GM12878 (cell line): Measurements from ENCODE around the gene AIP. TPM values are rescaled to one million over a fixed set of nuclear protein-coding genes. Genes with fewer than 3 reads are reported as not detected.

Source experiments
- ATAC-seq: fragments of 200-7000 bp; cut with Tn5 transposase; 3 replicates; pipeline ENCODE4 v1.9.1; 2020; ENCODE audit warnings: mild to moderate bottlenecking, moderate library complexity
- BruUV-seq: library from RNA; stranded (reverse); fragments of 400-500 nt; replicated peaks from 2 replicates; lab custom pipeline; 2021; lab: Mats Ljungman, UMichigan
- CTCF ChIA-PET: fragments of 300-600 bp; sonication (Branson Sonifier 250); formaldehyde crosslinking; extraction: SDS; loops from one replicate; lab custom pipeline; 2021; ENCODE audit warnings: inconsistent platforms; lab: Yijun Ruan, JAX
- POLR2A ChIA-PET: fragments of 350-600 bp; formaldehyde crosslinking; extraction: SDS; loops from one replicate; lab custom pipeline; 2021; ENCODE audit warnings: inconsistent platforms; lab: Charles Lee
- RAD21 ChIA-PET: fragments of 300-600 bp; sonication (Branson Sonifier 250); formaldehyde crosslinking; loops from one replicate; lab custom pipeline; 2023; ENCODE audit warnings: antibody characterized with exemption; ENCODE audit not compliant: unreplicated experiment; lab: Charles Lee
- SMC1A ChIA-PET: fragments of 300-600 bp; sonication (Branson Sonifier 250); formaldehyde crosslinking; loops from one replicate; lab custom pipeline; 2023; ENCODE audit not compliant: unreplicated experiment, uncharacterized antibody; lab: Charles Lee
- DNase-seq: peaks from one replicate; pipeline ENCODE4 v3.0.0-alpha.2; 2011; ENCODE audit warnings: low read depth, low spot score
- FAIRE-seq: peaks from 3 replicates; lab custom pipeline; 2011; peaks lifted over from hg19 to GRCh38; lab: Jason Lieb, UNC
- H2AFZ ChIP-seq: 2 replicates; pipeline ENCODE4 v1.6.0; 2011; ENCODE audit warnings: low read depth, low read length, control low read depth; ENCODE audit not compliant: control insufficient read depth
- H3K27ac ChIP-seq: 2 replicates; pipeline ENCODE4 v1.5.1; 2011; ENCODE audit warnings: control low read depth; ENCODE audit not compliant: control insufficient read depth, insufficient read depth
- H3K27me3 ChIP-seq, 2 experiments: replicated peaks in 1 of 2; 2 replicates each; pipeline versions ENCODE4 v1.6.0 to v1.6.1; 2011; ENCODE audit warnings: low read length in 1 of 2; ENCODE audit not compliant: control insufficient read depth in 2 of 2, insufficient read depth in 2 of 2
- H3K36me3 ChIP-seq, 2 experiments: 2 replicates each; pipeline ENCODE4 v1.5.1; 2011; ENCODE audit warnings: low read length in 1 of 2; ENCODE audit not compliant: control insufficient read depth in 2 of 2, insufficient read depth in 2 of 2
- H3K4me1 ChIP-seq: 2 replicates; pipeline ENCODE4 v1.6.1; 2011; ENCODE audit warnings: mild to moderate bottlenecking, low read length, moderate library complexity, mixed read lengths; ENCODE audit not compliant: control insufficient read depth, insufficient read depth
- H3K4me2 ChIP-seq: 2 replicates; pipeline ENCODE4 v1.6.0; 2011; ENCODE audit warnings: control low read depth; ENCODE audit not compliant: control insufficient read depth, insufficient read depth
- H3K4me3 ChIP-seq: fragments of 200-600 bp; sonication (generic); 2 replicates; pipeline ENCODE4 v1.5.1; 2016
- H3K79me2 ChIP-seq: 2 replicates; pipeline ENCODE4 v1.6.0; 2011; ENCODE audit warnings: low read length; ENCODE audit not compliant: control insufficient read depth, insufficient read depth
- H3K9ac ChIP-seq: 2 replicates; pipeline ENCODE4 v1.8.0; 2011; ENCODE audit warnings: low read length, control low read depth, mixed read lengths; ENCODE audit not compliant: control insufficient read depth, insufficient read depth
- H3K9me3 ChIP-seq: replicated peaks from 3 replicates; pipeline ENCODE4 v1.5.1; 2011; ENCODE audit warnings: mild to moderate bottlenecking, low read length; ENCODE audit not compliant: control insufficient read depth, insufficient read depth
- H4K20me1 ChIP-seq: 2 replicates; pipeline ENCODE4 v1.6.0; 2011; ENCODE audit not compliant: control insufficient read depth, insufficient read depth
- EED ChIP-seq: sonication (generic); IDR thresholded peaks from 2 replicates; pipeline ENCODE4 v1.6.1; 2016; ENCODE audit warnings: antibody characterized with exemption, low read depth
- NR2F1 ChIP-seq: fragments of 450-650 bp; conservative IDR thresholded peaks from 2 replicates; pipeline ENCODE4 v1.6.1; 2017; ENCODE audit warnings: mild to moderate bottlenecking
- POLR2A ChIP-seq: IDR thresholded peaks from 2 replicates; pipeline ENCODE4 v1.6.1; 2011; ENCODE audit warnings: low read depth, mild to moderate bottlenecking, low read length
- SIN3A ChIP-seq: IDR thresholded peaks from 2 replicates; pipeline ENCODE4 v1.6.1; 2012; ENCODE audit warnings: low read depth, low read length, improper control_type of control experiment
- STAT1 ChIP-seq: fragments of 450-650 bp; conservative IDR thresholded peaks from 2 replicates; pipeline ENCODE4 v1.6.1; 2014; ENCODE audit warnings: antibody characterized with exemption, mild to moderate bottlenecking
- ZNF217 ChIP-seq: fragments of 450-650 bp; IDR thresholded peaks from 2 replicates; pipeline ENCODE4 v1.6.1; 2017; ENCODE audit warnings: antibody characterized with exemption, mild to moderate bottlenecking
- WGBS: methylation state at CpG from one replicate; pipeline ENCODE4 v1.1.6; 2016; ENCODE audit warnings: low lambda C conversion rate; ENCODE audit not compliant: insufficient replicate concordance, insufficient coverage; ENCODE audit errors: missing lambda C conversion rate; 5-methylcytosine and 5-hydroxymethylcytosine counted together
- in situ Hi-C: fragments of 300-500 bp; cut with MboI; formaldehyde crosslinking; loops from 9 replicates; pipeline ENCODE4 v1.14.3; 2018; ENCODE audit warnings: mixed read lengths
- intact Hi-C: fragments of 100-400 bp; cut with micrococcal nuclease; formaldehyde crosslinking; loops from one replicate; pipeline ENCODE4 v1.14.2; 2022; ENCODE audit not compliant: unreplicated experiment
- polyA plus RNA-seq, 11 experiments: library from polyadenylated mRNA; depleted of rRNA in 4 of 11; unstranded in 6 of 11; stranded (reverse) in 5 of 11; fragments of >200 nt; fragmentation: Nextera tagmentation in 4 of 11; fragmentation: Illumina TruSeq in 1 of 11; extraction: Ambion mirVana in 4 of 11; extraction: Trizol in 1 of 11; gene quantifications; 1 replicate in 1 of 11; 2 replicates in 10 of 11; pipeline versions ENCODE4 v1.2.1 to v1.2.3, GENCODE V29; 2011 to 2016; ENCODE audit warnings: inconsistent platforms in 2 of 11, missing spikeins in 2 of 11, low read depth in 1 of 11
- total RNA-seq, 4 experiments: library from RNA; depleted of rRNA in 3 of 4; stranded (reverse); fragments of >200 nt in 3 of 4; fragmentation: Illumina TruSeq in 1 of 4; extraction: Trizol in 1 of 4; gene quantifications; 2 replicates each; pipeline versions ENCODE4 v1.2.1 to v1.2.3, GENCODE V29; 2013 to 2021

AIP gene
- total and polyA plus RNA-seq, 10 of the 15 experiments (the other 5 are each of a cell fraction or from before 2014, with no cell fraction given): 12.6 to 164 (median 104) TPM

- Histone ChIP-seq H3K9me3 (no peaks in the 10 kb centered on the region), H3K4me2 (no peak overlapping the region), H3K4me1 (peaks cover 6% of the 10 kb centered on the region), H3K9ac (no peak overlapping the region), H3K4me3 (no peak overlapping the region), H2AFZ (no peak overlapping the region), H3K36me3 (no peaks in the 10 kb centered on the region), H3K79me2 (no peaks in the 10 kb centered on the region), H4K20me1 (no peaks in the 10 kb centered on the region), H3K27ac (no peak overlapping the region), H3K27me3 (no peaks in the 10 kb centered on the region)
- 65% methylated on average over 21 of the region's 21 CpGs for WGBS
- FAIRE-seq (no peak), DNase-seq (no peak), ATAC-seq (no peak)
- ChIA-PET SMC1A (no interaction called here), POLR2A (no interaction called here), RAD21 (no interaction called here), CTCF (no interaction called here)
- intact Hi-C loops: no loop called here
- in situ Hi-C loops: no loop called here
- TF ChIP-seq NR2F1 (no peak), POLR2A (0 out of 2 replicates have a peak, but pooled peaks have one; percentile 6)
- no TSS peak for BruUV-seq
Observed at GRCh38 chr11:67453816-67454732, 28.8 kb upstream of the AIP start.

GRCh38 chr11:67455054-67455453 is 27.8 kb upstream of the AIP start, which contains the start of gene CABP4:
TSS of gene CABP4 (plus strand) at chr11:67455354. CDS start at chr11:67455424, 70 bp downstream.
- BruUV-seq: no TSS peak
- Histone ChIP-seq H4K20me1 (no peaks in the 10 kb centered on the region), H3K27ac (no peak within 1 kb of the TSS), H3K4me2 (no peak within 1 kb of the TSS), H3K4me3 (no peak within 1 kb of the TSS), H3K9me3 (no peaks in the 10 kb centered on the region), H3K79me2 (no peaks in the 10 kb centered on the region), H2AFZ (no peak within 1 kb of the TSS), H3K36me3 (no peaks in the 10 kb centered on the region), H3K4me1 (peaks cover 11% of the 10 kb centered on the region), H3K9ac (no peak within 1 kb of the TSS), H3K27me3 (no peaks in the 10 kb centered on the region)
- POLR2A ChIA-PET: no interaction called here
- TF ChIP-seq ZNF217 (no peak), EED (no peak), STAT1 (no peak), SIN3A (no peak)
- CTCF ChIA-PET: no interaction called here
- ATAC-seq: no peak
- RAD21 ChIA-PET: no interaction called here
- no peak for DNase-seq
- SMC1A ChIA-PET: no interaction called here
- FAIRE-seq: no peak
- 36% methylated on average over 3 of the region's 3 CpGs for WGBS
- in situ Hi-C loops (no loop called here), intact Hi-C loops (no loop called here)
